Measurements from ENCODE around the gene PNPLA2.

PNPLA2 gene

GRCh38 chr11:863910-864827 lies 45.5 kb downstream of the PNPLA2 start:
- no peak overlapping the region for H3K27ac ChIP-seq (ENCODE audit: low read length)
- peaks cover 8% of the 10 kb centered on the region; the same call in 1 of the 2 replicates for H3K4me1 ChIP-seq (ENCODE audit: insufficient read depth, low read length)
- H3K9me3 ChIP-seq (ENCODE audit: insufficient read depth, low read depth, low read length), result no peaks in the 10 kb centered on the region
- H3K9ac ChIP-seq (ENCODE audit: low read depth, low read length), result peak overlapping the region; percentile 71; the same call in 1 of the 2 replicates
- peaks cover 11% of the 10 kb centered on the region; the same call in 1 of the 2 replicates for H3K36me3 ChIP-seq (ENCODE audit: insufficient read depth, low read depth, low read length)
- no peak overlapping the region for H3K4me3 ChIP-seq (ENCODE audit: low read length)
- H3K27me3 ChIP-seq (ENCODE audit: insufficient read depth, low read length), result no peaks in the 10 kb centered on the region; the same call in 1 of the 2 replicates

GRCh38 chr11:864898-865297 lies 46.2 kb downstream of the PNPLA2 start:
- Histone ChIP-seq H3K27ac (ENCODE audit: low read length) (no peak overlapping the region), H3K27me3 (ENCODE audit: insufficient read depth, low read length) (no peaks in the 10 kb centered on the region; the same call in 1 of the 2 replicates), H3K4me1 (ENCODE audit: insufficient read depth, low read length) (peaks cover 8% of the 10 kb centered on the region; the same call in 1 of the 2 replicates), H3K36me3 (ENCODE audit: insufficient read depth, low read depth, low read length) (peaks cover 13% of the 10 kb centered on the region; the same call in 1 of the 2 replicates), H3K4me3 (ENCODE audit: low read length) (no peak overlapping the region), H3K9me3 (ENCODE audit: insufficient read depth, low read depth, low read length) (no peaks in the 10 kb centered on the region), H3K9ac (ENCODE audit: low read depth, low read length) (no peak overlapping the region)

DNA sequence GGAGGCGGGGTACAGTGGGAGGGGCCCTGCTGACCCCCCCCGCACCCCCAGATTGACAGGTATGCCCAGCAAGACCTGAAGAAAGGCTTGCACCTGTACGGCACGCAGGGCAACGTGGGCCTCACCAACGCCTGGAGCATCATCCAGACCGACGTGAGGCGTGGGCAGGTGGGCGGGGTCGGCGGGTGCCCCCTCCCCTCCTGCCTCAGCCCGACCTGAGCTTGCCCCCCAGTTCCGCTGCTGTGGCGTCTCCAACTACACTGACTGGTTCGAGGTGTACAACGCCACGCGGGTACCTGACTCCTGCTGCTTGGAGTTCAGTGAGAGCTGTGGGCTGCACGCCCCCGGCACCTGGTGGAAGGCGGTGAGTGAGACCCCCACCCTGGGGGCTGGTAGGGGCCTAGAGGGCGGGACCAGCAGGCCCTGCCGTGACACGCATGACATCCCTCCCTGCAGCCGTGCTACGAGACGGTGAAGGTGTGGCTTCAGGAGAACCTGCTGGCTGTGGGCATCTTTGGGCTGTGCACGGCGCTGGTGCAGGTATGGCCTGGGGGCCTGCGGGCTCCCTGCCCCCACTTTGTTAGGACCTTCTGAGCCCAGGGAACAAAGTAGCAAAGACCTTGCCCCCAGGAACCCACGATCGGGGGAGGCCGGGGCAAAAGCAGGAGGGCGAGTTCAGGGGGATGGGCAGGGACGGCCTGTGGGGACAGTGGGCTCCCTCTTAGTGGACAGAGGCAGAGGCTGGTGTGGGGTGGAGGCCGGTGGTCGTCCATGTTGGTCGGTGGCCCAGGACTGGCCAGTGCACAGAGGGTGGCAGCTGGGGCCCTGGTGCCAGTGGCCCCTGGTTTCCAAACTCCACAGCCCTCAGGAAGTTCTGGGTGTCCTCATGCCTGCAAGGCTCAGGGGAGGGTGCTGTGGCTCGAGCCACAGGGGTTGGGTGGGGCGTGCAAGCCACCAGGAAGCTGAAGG lies 47.0 kb downstream of the PNPLA2 start:
- H3K4me3 ChIP-seq (ENCODE audit: low read length), result no peak overlapping the region
- peaks cover 8% of the 10 kb centered on the region; the same call in 1 of the 2 replicates for H3K4me1 ChIP-seq (ENCODE audit: insufficient read depth, low read length)
- no peaks in the 10 kb centered on the region for H3K9me3 ChIP-seq (ENCODE audit: insufficient read depth, low read depth, low read length)
- no peaks in the 10 kb centered on the region; the same call in 1 of the 2 replicates for H3K27me3 ChIP-seq (ENCODE audit: insufficient read depth, low read length)
- no peak overlapping the region for H3K27ac ChIP-seq (ENCODE audit: low read length)
- no peak overlapping the region for H3K9ac ChIP-seq (ENCODE audit: low read depth, low read length)
- H3K36me3 ChIP-seq (ENCODE audit: insufficient read depth, low read depth, low read length), result peaks cover 13% of the 10 kb centered on the region; the same call in 1 of the 2 replicates

DNA sequence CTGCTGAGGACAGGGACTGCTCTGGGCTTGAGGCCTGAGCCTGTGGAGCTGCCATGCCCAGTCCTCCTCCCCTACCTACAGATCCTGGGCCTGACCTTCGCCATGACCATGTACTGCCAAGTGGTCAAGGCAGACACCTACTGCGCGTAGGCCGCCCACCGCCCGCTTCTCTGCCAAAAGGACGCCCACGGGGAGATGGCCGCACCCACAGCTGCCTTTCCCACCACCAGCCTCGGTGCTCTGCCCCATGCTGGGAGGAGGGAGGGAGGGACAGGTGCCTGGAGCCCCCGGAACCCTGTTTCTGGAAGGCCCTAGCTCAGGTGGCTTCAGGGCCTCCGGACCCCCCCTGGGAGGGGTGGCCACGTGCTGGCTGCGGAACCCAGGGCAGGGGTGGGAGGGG lies 47.8 kb downstream of the PNPLA2 start:
- Histone ChIP-seq H3K4me1 (ENCODE audit: insufficient read depth, low read length) (peaks cover 8% of the 10 kb centered on the region; the same call in 1 of the 2 replicates), H3K36me3 (ENCODE audit: insufficient read depth, low read depth, low read length) (peaks cover 13% of the 10 kb centered on the region; the same call in 1 of the 2 replicates), H3K9ac (ENCODE audit: low read depth, low read length) (no peak overlapping the region), H3K27me3 (ENCODE audit: insufficient read depth, low read length) (no peaks in the 10 kb centered on the region), H3K27ac (ENCODE audit: low read length) (no peak overlapping the region), H3K9me3 (ENCODE audit: insufficient read depth, low read depth, low read length) (no peaks in the 10 kb centered on the region), H3K4me3 (ENCODE audit: low read length) (no peak overlapping the region)

GRCh38 chr11:867856-868358 lies 49.2 kb downstream of the PNPLA2 start:
- no peaks in the 10 kb centered on the region; the same call in 1 of the 2 replicates for H3K27me3 ChIP-seq (ENCODE audit: insufficient read depth, low read length)
- peaks cover 13% of the 10 kb centered on the region; the same call in 1 of the 2 replicates for H3K36me3 ChIP-seq (ENCODE audit: insufficient read depth, low read depth, low read length)
- no peak overlapping the region for H3K27ac ChIP-seq (ENCODE audit: low read length)
- H3K9me3 ChIP-seq (ENCODE audit: insufficient read depth, low read depth, low read length), result no peaks in the 10 kb centered on the region
- H3K4me1 ChIP-seq (ENCODE audit: insufficient read depth, low read length), result peaks cover 8% of the 10 kb centered on the region; the same call in 1 of the 2 replicates
- H3K9ac ChIP-seq (ENCODE audit: low read depth, low read length), result no peak overlapping the region
- no peak overlapping the region for H3K4me3 ChIP-seq (ENCODE audit: low read length)

DNA sequence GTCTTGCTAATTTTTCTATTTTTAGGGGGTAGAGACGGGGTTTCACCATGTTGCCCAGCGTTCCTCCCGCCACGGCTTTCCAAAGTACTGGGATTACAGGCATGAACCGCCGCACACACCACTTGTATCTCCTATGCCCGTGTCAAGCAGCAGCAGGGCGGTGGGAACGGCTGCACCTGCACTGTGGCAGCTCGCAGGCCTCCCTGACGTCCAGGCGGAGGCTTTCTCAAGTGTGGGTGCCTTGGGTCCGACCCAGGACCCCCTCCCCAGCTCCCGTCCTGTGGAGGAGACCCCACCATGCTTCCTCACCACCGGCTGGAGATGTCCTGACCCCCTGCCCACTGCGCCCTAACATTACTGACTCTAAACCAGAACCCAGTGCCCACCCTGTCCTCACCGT lies 49.7 kb downstream of the PNPLA2 start:
- H3K9ac ChIP-seq (ENCODE audit: low read depth, low read length), result no peak overlapping the region
- peaks cover 13% of the 10 kb centered on the region; the same call in 1 of the 2 replicates for H3K36me3 ChIP-seq (ENCODE audit: insufficient read depth, low read depth, low read length)
- H3K27me3 ChIP-seq (ENCODE audit: insufficient read depth, low read length), result no peaks in the 10 kb centered on the region; the same call in 1 of the 2 replicates
- H3K27ac ChIP-seq (ENCODE audit: low read length), result no peak overlapping the region
- H3K4me3 ChIP-seq (ENCODE audit: low read length), result no peak overlapping the region
- H3K4me1 ChIP-seq (ENCODE audit: insufficient read depth, low read length), result peaks cover 5% of the 10 kb centered on the region; the same call in 1 of the 2 replicates
- no peaks in the 10 kb centered on the region for H3K9me3 ChIP-seq (ENCODE audit: insufficient read depth, low read depth, low read length)

GRCh38 chr11:868802-869201 lies 50.1 kb downstream of the PNPLA2 start:
- Histone ChIP-seq H3K36me3 (ENCODE audit: insufficient read depth, low read depth, low read length) (peaks cover 13% of the 10 kb centered on the region; the same call in 1 of the 2 replicates), H3K4me3 (ENCODE audit: low read length) (no peak overlapping the region), H3K4me1 (ENCODE audit: insufficient read depth, low read length) (peaks cover 1% of the 10 kb centered on the region; the same call in 1 of the 2 replicates), H3K27me3 (ENCODE audit: insufficient read depth, low read length) (no peaks in the 10 kb centered on the region; the same call in 1 of the 2 replicates), H3K27ac (ENCODE audit: low read length) (no peak overlapping the region), H3K9ac (ENCODE audit: low read depth, low read length) (no peak overlapping the region), H3K9me3 (ENCODE audit: insufficient read depth, low read depth, low read length) (no peaks in the 10 kb centered on the region)

GRCh38 chr11:869399-870126 lies 50.8 kb downstream of the PNPLA2 start:
- Histone ChIP-seq H3K4me1 (ENCODE audit: insufficient read depth, low read length) (no peaks in the 10 kb centered on the region; the same call in 1 of the 2 replicates), H3K9me3 (ENCODE audit: insufficient read depth, low read depth, low read length) (no peaks in the 10 kb centered on the region), H3K27ac (ENCODE audit: low read length) (no peak overlapping the region), H3K36me3 (ENCODE audit: insufficient read depth, low read depth, low read length) (peaks cover 16% of the 10 kb centered on the region), H3K27me3 (ENCODE audit: insufficient read depth, low read length) (no peaks in the 10 kb centered on the region; the same call in 1 of the 2 replicates), H3K9ac (ENCODE audit: low read depth, low read length) (no peak overlapping the region), H3K4me3 (ENCODE audit: low read length) (no peak overlapping the region)

GRCh38 chr11:870127-870413 lies 51.4 kb downstream of the PNPLA2 start:
- no peaks in the 10 kb centered on the region; the same call in 1 of the 2 replicates for H3K27me3 ChIP-seq (ENCODE audit: insufficient read depth, low read length)
- H3K27ac ChIP-seq (ENCODE audit: low read length), result no peak overlapping the region
- H3K36me3 ChIP-seq (ENCODE audit: insufficient read depth, low read depth, low read length), result peaks cover 19% of the 10 kb centered on the region
- H3K9me3 ChIP-seq (ENCODE audit: insufficient read depth, low read depth, low read length), result no peaks in the 10 kb centered on the region
- no peak overlapping the region for H3K4me3 ChIP-seq (ENCODE audit: low read length)
- no peak overlapping the region for H3K9ac ChIP-seq (ENCODE audit: low read depth, low read length)
- H3K4me1 ChIP-seq (ENCODE audit: insufficient read depth, low read length), result no peaks in the 10 kb centered on the region; the same call in 1 of the 2 replicates

DNA sequence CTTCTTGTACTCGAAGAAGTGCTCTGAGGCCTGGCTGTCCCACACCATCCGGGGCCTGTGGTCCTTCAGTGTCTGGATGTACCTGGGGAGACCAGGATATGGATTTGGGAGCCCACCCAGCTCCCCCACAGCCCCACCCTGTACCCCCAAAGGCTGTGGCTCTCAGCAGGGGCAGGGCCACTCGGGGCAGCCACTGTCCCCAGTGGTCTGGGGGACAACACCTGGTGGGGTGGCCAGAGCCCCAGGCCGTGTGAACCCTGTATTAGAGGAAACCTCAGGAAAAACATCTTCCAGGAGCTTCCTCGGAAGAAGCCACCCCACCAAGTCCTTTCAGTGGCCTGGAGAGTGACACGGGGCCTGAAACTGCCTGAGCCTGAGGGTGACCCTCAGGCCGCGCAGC lies 51.7 kb downstream of the PNPLA2 start:
- Histone ChIP-seq H3K36me3 (ENCODE audit: insufficient read depth, low read depth, low read length) (peaks cover 19% of the 10 kb centered on the region), H3K4me1 (ENCODE audit: insufficient read depth, low read length) (no peaks in the 10 kb centered on the region; the same call in 1 of the 2 replicates), H3K27me3 (ENCODE audit: insufficient read depth, low read length) (no peaks in the 10 kb centered on the region; the same call in 1 of the 2 replicates), H3K9ac (ENCODE audit: low read depth, low read length) (no peak overlapping the region), H3K9me3 (ENCODE audit: insufficient read depth, low read depth, low read length) (no peaks in the 10 kb centered on the region), H3K27ac (ENCODE audit: low read length) (no peak overlapping the region), H3K4me3 (ENCODE audit: low read length) (no peak overlapping the region)

All from iPS-20b (cell line).